T-helper 1 cell (primary cell): ENCODE measurements around the gene FNDC11.

ENCODE experiments used
- DNase-seq, 5 donors: peaks; one replicate each; pipeline ENCODE4 v3.0.0-alpha.2; 2012 to 2020

The FNDC11 gene

DNA sequence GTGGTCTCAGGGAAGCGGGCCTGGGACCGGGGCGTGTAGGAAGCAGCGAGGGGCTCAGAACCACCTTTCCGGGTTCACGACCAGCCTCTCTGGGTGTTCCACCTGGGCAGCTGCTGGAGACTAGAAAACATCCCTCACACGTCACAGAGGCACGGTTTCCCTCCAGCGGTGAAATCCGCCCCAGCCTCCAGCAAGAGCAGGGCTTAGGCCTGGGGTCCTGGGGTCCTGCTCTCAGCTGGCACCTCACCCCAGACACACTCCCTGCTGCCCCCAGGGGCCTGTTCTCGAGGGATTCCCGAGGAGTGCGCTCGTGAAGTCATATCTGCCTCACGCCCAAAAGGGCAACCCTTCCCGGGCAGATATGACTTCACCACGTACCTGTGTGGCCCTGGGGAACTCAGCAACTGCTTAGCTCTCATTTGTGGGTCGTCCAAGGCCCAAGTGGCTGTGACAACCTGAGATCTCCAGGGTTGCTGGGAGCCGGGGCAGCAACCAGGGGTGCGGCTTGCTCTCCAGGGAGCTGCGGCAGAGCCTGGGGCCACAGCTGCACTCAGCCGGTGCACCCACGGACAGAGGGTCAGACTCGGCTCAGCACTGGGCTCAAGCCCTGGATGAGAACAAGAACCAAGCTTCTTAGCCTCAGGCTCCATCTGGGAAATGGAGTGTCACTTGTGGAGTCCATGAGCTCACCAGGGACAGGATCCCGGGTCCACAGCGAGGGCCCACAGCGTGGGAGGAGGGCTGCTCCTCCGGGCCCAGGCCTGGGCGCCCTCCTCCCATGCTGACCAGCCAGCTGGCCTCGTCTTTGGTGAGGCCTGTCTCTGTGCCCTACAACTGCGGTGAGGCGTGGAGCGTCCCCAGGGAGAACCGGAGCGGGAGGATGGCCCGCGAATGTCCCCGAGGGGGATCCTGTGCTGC, 661 bp downstream of the FNDC11 start:
- DNase-seq: no peak

DNA sequence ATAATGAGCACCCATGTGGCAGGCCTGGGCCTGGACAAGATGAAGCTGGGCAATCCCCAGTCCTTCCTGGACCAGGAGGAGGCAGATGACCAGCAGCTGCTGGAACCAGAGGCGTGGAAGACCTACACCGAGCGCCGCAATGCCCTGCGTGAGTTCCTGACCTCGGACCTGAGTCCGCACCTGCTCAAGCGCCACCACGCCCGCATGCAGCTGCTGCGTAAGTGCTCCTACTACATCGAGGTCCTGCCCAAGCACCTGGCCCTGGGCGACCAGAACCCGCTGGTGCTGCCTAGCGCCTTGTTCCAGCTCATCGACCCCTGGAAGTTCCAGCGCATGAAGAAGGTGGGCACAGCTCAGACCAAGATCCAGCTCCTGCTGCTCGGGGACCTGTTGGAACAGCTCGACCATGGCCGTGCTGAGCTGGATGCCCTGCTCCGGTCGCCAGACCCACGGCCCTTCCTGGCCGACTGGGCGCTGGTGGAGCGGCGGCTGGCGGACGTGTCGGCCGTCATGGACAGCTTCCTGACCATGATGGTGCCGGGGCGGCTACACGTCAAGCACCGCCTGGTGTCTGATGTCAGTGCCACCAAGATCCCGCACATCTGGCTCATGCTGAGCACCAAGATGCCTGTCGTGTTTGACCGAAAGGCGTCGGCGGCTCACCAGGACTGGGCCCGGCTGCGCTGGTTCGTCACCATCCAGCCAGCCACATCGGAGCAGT, 1.9 kb downstream of the FNDC11 start:
- no peak for DNase-seq

DNA sequence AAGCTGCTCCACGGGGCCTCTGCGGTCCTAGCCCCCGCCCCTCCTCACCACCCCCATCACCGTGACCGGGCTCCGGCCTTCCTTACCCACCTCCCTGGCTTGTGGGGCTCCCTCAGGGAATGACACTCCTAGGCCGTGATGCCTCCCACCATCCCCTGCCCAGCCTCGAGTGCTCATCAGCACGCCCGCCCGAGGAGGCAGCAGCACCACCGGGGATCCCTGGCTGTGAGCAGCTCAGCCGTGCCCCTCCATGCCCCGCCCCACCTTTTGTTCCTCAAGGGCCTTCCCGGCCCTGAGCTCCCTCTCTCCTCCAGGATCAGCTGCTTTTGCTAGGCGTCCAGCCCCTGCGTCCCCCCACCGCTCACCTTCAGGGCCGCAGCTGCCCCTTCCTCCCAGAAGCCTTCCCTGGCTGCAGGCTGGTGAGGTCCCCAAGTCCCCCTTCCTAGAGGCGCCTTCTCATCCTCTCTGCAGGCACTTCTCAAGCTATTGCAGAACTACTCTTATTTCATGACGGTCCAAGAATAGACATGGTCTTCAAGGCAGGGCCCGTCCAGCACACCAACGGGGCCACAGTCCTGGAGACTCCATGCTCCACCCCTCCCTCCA, 3.0 kb downstream of the FNDC11 start:
- DNase-seq: no peak

DNA sequence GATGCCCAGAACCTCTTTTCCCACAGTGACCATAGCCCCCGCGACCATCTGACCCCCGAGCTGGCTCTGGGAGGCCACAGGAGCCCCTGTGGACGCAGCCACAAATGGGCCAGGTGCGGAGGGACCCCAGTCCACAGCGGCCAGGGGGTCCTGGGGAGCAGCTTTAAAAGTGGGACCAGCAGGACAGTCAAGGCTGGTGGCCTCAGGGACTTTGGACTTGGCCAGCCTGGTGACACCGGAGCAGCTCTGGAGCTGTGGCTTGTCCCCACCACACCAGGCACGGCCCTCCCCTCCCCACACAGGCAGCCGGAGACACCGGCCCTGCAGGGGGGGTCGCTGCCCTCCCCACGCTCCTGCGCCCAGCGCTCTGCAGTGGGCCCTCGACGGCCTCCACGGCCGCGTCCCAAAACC, 3.5 kb downstream of the FNDC11 start:
- no peak for DNase-seq

DNA sequence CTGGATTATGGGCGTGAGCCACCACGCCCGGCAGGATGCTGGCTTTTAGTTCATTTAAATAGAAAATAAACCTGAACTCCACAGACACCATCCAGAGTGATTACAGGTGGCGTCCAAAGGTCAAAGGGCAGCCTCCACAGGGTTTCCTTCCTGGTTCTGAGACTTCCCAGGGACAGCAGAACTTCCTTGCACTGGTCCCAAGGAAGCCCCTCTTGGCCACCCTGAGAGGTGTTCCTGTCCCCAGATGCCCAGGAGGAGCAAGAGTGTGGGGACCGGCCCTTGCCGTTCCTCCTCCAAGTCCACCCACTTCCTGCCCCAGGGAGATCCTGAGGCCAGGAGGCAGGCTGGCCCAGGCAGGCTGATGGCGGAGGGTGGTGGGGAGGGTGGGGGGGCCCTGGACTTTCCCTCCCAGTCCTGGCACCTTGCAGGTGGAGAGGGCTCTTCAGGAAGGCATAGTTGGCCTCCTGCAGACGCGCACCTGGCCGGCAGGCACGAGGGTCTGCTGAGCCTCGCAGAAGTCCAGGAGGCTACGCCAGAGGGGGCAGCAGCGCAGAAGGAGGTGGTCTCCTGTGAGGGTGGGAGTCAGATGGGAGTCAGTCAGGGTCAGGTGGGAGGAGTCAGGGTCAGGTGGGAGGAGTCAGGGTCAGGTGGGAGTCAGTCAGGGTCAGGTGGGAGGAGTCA, 5.0 kb downstream of the FNDC11 start:
- no peak for DNase-seq

DNA sequence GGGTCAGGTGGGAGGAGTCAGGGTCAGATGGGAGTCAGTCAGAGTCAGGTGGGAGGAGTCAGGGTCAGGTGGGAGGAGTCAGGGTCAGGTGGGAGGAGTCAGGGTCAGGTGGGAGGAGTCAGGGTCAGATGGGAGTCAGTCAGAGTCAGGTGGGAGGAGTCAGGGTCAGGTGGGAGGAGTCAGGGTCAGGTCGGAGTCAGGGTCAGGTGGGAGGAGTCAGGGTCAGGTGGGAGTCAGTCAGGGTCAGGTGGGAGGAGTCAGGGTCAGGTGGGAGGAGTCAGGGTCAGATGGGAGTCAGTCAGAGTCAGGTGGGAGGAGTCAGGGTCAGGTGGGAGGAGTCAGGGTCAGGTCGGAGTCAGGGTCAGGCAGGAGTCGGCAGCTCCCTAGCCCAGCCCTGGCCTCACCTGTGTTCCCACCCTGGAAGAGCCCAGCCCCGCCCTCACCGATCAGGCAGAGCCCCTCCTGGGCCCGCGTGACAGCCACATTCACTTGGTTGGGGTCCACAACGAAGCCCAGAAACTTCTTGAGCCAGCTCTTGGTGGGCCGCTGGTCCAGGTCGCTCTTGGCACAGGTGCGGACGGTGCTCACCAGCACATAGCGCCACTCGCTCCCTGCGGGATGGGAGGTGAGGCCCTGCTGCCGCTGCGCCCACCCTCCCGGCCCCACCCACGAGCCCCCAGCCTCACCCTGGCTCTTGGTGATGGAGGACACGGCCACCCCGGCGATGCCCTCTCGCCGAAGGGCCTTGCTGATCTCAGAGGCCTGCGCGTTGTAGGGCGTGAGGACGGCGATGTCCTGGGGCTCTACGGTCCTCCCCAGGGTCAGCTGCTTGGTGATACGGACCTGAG, 5.8 kb downstream of the FNDC11 start:
- DNase-seq: peak in 1 of 5 donors; percentile 55

DNA sequence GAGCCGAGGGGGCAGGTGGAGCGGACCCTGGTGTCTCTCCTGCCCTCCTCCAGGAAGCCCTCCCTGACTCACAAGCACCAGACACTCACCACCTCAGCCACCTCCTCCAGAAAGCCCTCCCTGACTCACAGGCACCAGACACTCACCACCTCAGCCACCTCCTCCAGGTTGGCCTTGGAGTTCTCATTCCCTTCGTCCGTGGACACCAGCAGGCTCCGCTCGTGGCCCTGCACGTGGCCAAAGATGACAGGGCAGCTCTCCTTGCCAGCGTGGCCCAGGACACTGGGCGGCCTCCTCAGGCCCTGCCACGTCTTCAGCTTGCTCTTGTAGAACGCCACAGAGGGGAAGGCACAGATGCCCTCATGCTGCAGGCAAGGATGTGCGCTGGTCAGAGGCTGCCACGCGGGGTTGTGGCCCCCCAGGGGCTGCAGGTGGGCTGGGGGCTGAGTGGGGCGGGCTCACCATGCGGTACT, 6.4 kb downstream of the FNDC11 start:
- DNase-seq: no peak

DNA sequence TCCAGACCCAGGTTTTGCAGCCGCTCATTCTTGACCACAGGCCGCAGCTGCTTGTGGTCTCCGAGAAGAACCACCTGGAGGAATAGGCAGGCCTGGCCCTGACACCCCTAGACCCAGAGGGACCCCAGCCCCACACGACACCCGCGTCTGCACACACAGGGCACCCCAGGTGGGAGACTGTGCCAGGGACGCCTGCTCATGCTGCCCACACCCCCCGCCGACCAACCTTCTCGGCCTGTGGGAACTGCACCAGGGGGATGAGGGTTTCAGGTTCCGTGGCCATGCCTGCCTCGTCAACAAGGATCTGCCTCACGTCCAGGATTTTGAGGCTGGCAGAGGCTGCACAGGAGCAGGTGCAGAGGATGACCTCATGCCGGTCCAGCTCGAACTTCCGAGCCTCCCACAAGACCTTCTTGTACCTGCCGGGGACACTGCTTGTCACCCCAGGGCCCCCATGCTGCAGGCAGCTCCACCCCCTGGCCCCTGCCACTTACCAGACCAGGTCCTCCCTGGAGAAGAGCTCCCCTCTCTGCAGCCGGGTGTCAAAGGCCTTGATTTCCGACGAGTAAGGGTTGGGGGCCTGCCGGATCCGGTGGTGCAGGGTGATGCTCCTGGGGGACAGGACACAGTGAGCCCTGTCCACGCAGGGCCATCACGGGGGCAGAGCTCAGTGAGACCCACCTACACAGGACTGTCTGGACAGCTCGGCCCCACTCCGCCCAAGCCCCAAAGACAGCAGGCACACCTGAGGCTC, 7.1 kb downstream of the FNDC11 start:
- DNase-seq: no peak

DNA sequence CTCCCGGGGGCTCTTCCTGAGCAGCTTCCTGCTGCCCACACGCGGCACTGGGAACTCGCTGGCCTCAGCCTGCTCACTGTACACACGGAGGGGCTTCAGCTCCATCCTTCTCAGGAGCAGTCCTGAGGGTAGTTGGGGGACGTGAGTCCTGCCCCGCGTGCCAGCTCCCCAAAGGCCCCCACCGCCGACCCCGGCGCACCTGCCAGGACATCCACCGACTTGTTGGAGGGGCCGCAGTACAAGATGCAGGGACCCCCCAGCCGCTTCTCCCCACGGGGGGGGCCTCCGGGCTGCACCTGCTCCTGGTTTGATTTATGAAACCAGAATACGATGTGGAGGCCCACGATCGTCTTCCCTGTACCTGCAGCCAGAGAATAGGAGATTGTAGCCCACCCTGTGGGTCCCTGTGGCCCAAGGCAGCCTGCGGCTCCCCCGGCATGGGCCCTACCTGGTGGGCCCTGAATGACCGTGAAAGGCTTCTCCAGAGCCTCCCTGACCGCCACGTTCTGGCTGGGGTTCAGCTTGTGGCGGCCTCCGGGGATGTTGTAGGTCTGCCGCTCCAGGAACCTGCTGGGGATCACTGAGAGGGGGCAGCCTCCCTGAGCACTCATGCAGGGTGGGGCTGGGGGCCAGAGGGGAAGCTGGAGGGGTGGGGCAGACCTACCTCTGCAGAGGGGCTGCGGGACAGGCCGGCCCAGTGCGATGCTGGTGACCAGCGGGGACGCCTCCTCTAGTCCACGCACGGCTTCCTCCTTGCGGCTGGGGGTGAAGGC, 7.9 kb downstream of the FNDC11 start:
- no peak for DNase-seq

DNA sequence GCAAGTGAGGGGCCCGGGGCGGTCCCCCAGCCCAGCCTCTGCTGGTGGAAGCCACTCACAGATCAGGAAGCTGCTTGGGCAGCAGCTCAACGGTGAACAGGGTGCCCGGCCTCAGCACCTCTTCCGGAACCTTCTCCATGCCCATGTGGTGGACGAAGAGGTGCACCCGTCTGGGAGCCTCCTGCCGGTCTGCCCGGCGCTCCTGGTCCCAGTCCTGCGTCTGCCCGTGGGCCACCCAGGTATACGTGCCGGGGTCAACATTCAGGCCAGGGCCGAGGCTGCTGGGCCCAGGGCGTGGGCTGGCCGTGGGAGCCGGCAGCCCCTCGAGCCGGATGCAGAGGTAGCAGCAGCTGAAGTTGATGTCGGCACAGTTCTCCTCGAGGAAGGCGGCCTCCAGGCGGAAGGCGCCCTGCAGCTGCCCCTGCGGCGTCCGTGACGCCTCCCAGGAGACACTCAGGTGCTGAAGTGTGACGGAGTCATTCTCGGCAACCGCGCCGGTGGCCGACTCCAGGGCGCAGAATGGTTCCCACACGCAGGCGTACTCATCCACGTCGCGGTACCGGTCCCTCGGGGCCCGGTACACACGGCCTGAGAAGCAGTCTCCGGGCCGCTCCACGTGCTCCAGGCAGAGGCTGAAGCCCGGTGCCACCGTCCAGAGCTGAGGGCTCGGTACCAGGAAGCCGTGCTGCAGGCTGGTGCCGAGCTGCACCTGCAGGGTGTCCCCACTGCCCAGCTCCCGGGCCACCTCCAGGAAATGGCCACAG, 8.7 kb downstream of the FNDC11 start:
- DNase-seq: no peak

DNA sequence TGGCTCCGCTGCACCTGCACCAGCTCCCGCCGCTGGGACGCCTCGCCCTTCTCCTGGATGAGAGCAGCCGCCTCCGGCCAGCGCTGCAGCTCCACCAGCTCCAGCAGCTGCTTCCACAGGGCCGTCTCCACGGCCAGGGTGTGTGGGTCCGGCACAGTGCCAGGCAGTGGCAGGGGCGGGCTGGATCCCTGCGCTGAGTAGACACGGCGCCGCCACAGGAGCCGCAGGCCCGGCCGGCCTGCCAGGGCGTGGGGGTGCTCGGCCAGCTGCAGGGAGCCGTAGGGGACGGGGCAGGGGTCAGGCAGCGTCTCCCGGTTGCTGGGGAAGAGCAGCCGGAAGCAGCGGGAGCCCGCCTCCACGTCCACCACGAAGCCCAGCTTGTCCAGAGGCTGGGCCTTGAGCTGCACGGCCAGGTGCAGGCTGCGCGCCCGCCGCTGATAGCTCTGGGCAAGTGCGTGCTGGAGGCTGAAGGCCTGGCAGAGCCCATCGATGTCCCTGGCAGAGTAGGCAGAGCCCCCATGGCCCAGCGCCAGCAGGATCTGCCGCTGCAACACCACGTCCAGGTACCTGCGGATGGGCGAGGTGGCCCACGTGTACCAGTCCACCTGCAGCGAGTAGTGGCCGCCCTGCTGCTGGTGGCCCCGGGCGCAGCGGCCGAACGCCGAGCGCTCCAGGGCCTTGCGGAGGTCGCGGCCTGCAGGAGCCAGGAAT, 9.4 kb downstream of the FNDC11 start:
- no peak for DNase-seq

DNA sequence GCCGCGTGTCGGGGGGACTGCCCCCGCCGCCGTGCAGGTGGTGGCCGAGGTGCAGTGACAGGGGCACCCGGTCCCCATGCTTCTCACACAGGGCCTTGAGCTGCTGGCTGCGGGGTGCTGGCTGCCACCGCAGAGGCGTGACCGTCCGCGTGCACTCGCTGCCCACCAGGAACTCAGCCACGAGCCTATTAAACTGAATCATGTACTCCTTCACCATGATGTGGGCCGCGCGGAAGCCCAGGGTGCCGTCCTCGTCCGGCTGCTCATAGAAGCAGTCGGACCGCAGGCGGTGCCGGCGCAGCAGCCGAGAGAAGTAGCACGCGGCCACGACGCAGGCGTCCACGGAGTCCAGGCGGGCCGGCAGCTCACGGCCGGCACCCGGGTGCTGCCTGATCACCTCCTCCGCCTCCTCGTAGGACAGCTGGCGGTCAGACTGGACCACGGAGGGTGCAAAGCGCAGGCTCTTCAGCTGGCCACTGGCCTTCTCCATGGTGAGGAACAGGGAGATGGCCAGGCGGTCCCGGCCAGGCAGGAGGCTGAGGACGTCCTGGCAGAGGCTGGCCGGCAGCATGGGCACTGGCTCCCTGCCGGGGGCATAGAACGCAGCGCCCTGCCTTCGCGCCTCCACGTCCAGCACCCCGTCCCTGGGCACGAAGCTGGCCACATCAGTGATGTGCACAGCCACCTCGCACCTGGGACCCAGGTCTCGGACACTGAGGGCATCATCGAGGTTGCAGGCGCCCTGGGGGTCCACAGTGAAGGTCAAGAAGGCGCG, 10.3 kb downstream of the FNDC11 start:
- DNase-seq: no peak

DNA sequence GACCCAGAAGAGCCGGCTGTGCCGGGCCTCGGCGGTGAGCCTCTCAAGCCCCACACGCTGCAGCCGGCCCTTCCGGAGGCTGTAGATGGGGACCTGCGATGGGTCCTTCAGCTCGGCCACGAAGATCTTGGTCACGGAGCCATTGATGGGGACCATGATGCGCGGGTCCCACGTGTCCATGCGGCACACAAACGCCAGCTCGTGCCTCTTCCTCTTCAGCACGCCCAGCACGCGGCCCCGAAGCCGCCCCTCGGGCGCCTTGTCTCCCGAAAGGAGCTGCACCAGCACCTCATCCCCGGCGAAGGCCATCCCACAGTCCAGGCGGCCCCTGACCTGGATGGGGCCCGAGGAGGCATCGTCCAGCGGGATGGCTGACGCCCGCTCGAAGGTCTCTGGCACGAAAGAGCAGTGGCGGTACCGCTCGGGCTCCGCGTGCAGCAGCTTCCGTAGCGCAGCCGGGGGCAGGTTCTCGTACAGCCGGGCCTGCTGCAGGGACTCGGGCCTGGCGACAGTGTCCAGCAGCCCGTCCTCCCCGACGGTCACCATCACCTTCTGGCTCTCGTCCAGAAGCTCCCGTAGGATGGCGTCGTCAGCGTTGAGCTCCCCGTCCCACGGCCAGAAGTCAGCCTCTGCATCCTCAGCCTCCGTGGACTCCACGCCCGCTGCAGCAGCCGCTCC, 11.2 kb downstream of the FNDC11 start:
- DNase-seq: no peak

DNA sequence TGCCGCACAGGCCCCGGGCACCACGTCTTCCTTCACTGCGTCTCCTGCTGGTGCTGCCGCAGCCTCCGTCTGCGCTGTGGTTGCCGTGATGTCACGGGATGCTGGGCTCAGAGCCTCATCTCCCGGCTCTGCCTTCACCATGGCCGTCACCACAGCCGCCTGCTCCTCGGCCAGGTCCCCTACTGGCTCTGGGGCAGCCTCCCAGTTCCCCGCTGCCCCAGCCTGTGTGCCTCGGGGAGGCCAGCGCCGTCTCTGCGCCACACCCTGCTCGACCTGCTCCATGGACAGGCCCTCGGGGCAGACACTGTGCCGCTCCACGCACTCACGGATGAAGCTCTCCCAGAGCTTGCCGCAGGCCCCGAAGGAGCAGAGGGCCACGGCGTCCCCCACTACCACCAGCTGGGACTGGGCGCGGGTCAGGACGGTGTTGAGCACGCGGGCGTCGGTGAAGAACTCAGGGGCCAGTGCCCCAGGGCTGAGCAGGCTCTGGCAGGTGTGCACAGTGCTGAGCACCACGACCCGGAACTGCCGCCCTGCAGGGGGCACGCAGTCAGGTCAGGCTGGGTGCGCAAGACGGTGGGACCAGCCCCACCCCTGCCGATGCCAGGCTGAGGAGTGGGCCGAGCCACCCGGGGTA, 11.9 kb downstream of the FNDC11 start:
- no peak for DNase-seq

DNA sequence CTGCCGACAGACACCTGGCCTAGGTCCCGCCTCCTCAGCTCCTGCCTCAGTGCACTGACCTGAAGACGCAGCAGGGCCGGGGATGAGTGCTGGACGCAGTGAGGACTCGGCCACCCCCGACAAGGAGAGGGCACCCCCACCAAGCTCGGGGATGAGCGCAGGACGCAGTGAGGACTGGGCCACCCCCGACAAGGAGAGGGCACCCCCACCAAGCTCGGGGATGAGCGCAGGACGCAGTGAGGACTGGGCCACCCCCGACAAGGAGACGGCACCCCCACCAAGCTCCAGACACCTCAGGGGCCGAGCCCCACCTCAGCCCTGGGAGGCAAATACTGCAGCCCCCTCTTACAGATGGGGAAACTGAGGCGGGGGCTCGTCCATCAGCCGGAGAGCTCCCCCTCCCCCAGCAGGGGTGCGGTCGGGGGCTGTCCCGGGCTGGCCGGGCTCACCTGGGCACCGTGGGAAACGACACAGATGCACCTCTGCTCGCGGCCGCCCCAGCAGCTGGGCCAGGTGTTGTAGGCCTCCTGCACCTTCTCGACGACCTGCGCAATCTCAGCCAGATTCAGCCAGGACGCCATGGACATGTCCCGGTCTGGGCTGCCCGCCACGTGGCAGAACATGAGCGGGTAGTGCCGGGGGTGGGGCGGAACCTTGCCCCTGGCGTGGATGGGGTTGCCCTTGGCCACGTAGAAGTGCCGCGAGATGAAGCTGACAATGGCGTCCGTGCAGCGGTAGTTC, 12.6 kb downstream of the FNDC11 start:
- no peak for DNase-seq

DNA sequence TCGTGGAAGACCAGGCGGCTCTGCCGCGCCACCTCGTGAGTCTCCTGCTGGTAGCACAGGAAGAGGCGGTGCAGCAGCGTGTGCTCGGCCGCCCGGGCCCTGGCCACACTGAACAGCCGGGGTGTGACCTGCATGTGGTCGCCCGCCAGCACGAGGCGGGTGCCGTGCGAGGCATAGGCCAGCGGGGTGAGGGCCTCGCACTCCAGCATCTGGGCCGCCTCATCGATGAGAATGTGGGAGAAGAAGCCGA, 13.1 kb downstream of the FNDC11 start:
- no peak for DNase-seq
